Measurements from ENCODE around the gene DGLUCY.

The DGLUCY gene

GRCh38 chr14:91269076-91269991 lies 155.5 kb downstream of the DGLUCY start:
- Histone ChIP-seq H3K27ac (no peak overlapping the region), H3K4me3 (ENCODE audit: low read depth, low read length) (no peak overlapping the region), H3K36me3 (replicated peaks) (no peaks in the 10 kb centered on the region), H3K27me3 (replicated peaks) (peaks cover 2% of the 10 kb centered on the region)
- no peak for DNase-seq
- in situ Hi-C loops (cut with HindIII; ENCODE audit: low pct_ligation_motif_present, low sequenced_read_pairs) = no loop called here
- no peak for TF ChIP-seq CTCF (IDR thresholded peaks at IDR 0.05; ENCODE audit: low read depth, low read length, missing control alignments)

GRCh38 chr14:91270188-91270587 lies 156.3 kb downstream of the DGLUCY start:
- H3K27ac ChIP-seq = no peak overlapping the region
- H3K4me3 ChIP-seq (ENCODE audit: low read depth, low read length) = no peak overlapping the region
- in situ Hi-C loops (cut with HindIII; ENCODE audit: low pct_ligation_motif_present, low sequenced_read_pairs) = no loop called here
- H3K27me3 ChIP-seq (replicated peaks) = no peaks in the 10 kb centered on the region
- DNase-seq = no peak
- no peak for TF ChIP-seq CTCF (IDR thresholded peaks at IDR 0.05; ENCODE audit: low read depth, low read length, missing control alignments)
- H3K36me3 ChIP-seq (replicated peaks) = no peaks in the 10 kb centered on the region

- H3K4me3 ChIP-seq (ENCODE audit: low read depth, low read length) = no peak overlapping the region
- DNase-seq = no peak
- H3K27me3 ChIP-seq (replicated peaks) = no peaks in the 10 kb centered on the region
- H3K36me3 ChIP-seq (replicated peaks) = no peaks in the 10 kb centered on the region
- no peak overlapping the region for H3K27ac ChIP-seq
- in situ Hi-C loops (cut with HindIII; ENCODE audit: low pct_ligation_motif_present, low sequenced_read_pairs) = no loop called here
- TF ChIP-seq CTCF (IDR thresholded peaks at IDR 0.05; ENCODE audit: low read depth, low read length, missing control alignments) = no peak
Measured at GRCh38 chr14:91270619-91271018, 156.7 kb downstream of the DGLUCY start.

GRCh38 chr14:91271639-91272038 lies 157.8 kb downstream of the DGLUCY start:
- no peak for DNase-seq
- no peaks in the 10 kb centered on the region for H3K36me3 ChIP-seq (replicated peaks)
- H3K27me3 ChIP-seq (replicated peaks) = no peaks in the 10 kb centered on the region
- TF ChIP-seq CTCF (IDR thresholded peaks at IDR 0.05; ENCODE audit: low read depth, low read length, missing control alignments) = no peak
- H3K27ac ChIP-seq = no peak overlapping the region
- no peak overlapping the region for H3K4me3 ChIP-seq (ENCODE audit: low read depth, low read length)
- in situ Hi-C loops (cut with HindIII; ENCODE audit: low pct_ligation_motif_present, low sequenced_read_pairs) = no loop called here

GRCh38 chr14:91272341-91273272 lies 158.7 kb downstream of the DGLUCY start:
- no peak for DNase-seq
- H3K27me3 ChIP-seq (replicated peaks) = no peaks in the 10 kb centered on the region
- H3K4me3 ChIP-seq (ENCODE audit: low read depth, low read length) = no peak overlapping the region
- H3K36me3 ChIP-seq (replicated peaks) = no peaks in the 10 kb centered on the region
- H3K27ac ChIP-seq = no peak overlapping the region
- no peak for TF ChIP-seq CTCF (IDR thresholded peaks at IDR 0.05; ENCODE audit: low read depth, low read length, missing control alignments)
- in situ Hi-C loops (cut with HindIII; ENCODE audit: low pct_ligation_motif_present, low sequenced_read_pairs) = no loop called here

Data from brain microvascular endothelial cell (primary cell).